HG03060 (cell line): ENCODE results near the gene PPM1H.
A peak's percentile ranks its signal among the peaks of the same experiment; 100 is the strongest.
"Not testable (repeated sequence)": the region's sequence is repeated elsewhere in the genome, so short reads cannot be mapped to it uniquely, and the experiment has no call there.

ENCODE experiments used
- ATAC-seq: cut with Tn5 transposase; IDR thresholded peaks from one replicate; pipeline ENCODE4 v1.9.1; 2021; ENCODE audit warnings: low read depth, moderate number of reproducible peaks; ENCODE audit not compliant: unreplicated experiment

Gene PPM1H

DNA sequence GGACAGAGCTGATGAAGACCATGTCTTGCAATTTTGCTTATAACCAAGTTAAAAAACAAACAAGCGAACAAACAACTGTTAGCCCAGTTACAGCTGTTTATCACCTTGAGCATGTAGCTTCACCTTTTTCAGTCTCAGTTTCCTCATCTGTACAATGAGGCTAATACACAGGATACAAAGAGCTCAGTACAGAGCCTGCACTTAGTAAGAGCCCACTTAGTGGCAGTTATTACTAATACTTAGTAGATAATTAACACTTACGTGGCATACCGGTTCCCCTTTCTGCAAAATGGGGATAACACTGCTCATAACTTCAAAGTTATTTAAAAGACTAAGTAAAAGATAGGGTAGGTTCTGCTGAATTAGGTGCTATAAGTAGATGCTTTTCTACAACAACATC lies 240.3 kb downstream of the PPM1H start:
- ATAC-seq, result peak; percentile 71

DNA sequence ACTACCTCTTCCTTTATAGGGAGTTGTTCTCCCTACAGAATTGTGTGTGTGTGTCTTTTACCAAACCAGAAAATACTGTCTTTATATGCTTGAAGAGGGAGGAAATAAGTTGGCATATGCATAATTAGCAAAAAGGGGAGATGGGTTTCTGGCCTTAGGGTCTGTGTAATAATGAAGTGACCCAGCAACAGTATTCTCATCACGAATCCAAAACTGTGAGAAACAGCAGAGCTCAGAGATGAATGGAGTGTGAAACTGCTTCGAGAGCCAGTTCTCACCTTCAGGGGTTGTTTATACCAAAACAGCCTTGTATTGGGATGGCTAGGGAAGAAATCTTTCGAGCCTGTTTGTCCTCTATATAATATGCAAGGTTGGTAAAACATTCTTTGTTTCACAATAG lies 240.8 kb downstream of the PPM1H start:
- ATAC-seq, result no peak

DNA sequence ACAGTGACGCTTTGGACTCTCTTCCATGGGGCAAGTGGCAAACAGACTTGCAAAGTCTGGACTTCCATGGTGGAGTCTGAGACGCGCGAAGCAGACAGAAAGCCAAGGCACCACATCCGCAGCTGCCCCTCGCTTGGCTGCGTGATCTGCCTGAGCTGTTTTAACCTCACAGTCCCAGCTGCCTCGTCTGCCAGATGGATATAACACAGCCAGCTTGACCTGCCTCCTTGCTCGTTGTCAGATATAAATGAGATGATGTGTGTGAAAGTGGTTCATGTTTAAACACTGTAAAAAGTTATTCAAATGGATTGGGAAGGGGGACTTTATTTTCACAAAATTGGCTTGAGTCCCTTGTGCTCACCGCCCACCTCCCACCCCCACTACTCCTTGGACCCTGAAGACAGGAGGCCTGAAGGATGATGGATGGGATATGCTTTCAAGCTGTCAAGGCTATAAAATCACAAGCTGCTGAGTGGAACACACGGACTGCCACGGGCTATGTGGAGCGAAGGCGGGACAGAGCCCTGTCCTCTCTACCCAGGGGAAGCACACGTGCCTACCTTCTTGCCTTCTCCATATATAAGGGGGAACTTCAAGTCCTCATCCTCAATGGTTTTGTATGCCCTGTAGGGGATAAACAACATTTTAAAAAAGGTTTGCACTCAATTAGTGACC lies 241.4 kb downstream of the PPM1H start:
- ATAC-seq, result no peak

DNA sequence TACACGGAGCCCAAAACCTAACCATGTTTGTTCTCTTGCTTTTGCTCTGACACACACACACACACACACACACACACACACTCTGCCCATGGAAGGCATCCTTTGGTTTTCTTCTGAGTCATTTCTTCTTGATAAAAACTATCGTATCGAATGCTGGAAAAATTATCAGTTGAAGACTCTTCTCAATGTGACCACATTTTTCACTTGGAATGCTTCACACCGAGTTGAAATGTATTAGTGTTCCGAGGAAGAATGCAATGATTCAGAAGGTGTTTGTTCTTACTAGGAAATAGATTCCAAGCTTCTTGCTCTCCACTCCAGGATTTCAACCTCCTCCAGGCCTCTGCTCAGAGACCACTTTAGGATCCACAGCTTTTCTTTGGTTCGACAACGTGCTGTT lies 242.1 kb downstream of the PPM1H start:
- no peak for ATAC-seq

DNA sequence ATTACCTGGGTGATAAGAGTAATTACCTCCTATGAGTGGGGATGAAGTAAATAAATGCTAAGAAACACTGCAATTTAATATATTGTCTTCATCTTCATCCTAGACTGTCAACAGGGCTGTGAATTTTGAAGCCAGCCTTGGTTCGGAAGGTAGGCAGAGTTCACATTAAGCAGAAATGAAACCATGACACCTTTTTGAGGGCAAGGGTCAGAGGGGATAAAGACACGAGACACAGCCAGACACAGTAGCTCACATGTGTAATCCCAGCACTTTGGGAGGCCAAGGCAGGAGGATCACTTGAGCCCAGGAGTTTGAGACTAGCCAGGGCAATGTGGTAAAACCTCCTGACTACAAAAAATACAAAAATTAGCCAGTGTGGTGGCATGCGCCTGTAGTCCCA lies 243.6 kb downstream of the PPM1H start:
- no peak for ATAC-seq

DNA sequence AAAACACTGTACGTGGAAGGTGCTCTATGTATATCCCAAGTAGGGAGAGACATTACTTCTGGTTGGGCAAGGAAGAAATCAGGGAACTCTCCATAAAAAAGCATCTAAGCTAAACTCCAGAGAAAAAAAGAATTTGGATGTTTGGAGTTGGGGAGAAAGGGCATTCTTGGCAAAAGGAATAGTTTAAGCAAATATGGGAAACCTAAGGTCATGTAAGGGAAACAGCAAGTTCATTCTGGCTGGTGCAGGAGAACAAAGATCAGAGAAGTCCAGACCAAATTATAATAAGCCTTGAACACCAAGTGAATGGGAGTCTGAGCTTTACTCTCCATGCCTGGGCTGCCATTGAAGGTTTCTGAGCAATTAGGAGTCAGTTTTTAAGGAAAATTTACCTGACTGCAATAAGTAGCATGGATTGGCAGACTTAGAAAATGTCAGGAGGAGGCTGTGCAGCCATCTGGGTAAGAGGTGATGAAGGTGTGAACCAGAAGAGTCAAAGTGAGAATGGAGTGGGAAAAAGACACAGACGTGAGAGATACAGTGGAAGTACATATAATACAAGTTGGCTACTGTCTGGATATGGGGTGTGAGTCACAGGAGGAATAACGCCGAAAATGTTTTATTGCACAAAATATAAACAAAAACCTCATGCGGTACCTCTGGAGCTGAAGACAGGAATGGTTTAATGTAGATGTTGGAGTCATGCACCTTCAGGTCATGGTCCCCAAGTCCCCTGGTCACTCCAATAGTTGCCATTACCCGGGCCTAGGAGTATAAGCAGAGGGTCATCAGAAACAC lies 245.7 kb downstream of the PPM1H start:
- ATAC-seq, result no peak

DNA sequence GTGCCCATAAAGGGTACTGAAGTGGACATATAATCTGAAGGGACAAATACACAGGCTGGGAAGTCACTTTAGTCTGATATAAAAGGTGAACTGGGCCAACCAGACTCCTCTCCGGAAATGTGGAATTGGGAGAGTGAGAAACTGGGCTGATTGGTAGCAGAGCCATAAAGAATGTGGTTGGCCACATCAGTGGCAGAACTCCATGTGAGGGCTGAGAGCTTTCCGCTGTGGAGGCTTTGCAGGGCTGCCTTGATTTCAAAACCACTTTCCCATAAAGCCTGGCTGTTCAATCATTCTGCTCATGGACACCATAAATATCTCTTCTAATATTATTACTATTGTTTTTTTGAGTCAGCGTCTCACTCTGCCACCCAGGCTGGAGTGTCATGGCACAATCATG lies 248.0 kb downstream of the PPM1H start:
- ATAC-seq, result no peak

DNA sequence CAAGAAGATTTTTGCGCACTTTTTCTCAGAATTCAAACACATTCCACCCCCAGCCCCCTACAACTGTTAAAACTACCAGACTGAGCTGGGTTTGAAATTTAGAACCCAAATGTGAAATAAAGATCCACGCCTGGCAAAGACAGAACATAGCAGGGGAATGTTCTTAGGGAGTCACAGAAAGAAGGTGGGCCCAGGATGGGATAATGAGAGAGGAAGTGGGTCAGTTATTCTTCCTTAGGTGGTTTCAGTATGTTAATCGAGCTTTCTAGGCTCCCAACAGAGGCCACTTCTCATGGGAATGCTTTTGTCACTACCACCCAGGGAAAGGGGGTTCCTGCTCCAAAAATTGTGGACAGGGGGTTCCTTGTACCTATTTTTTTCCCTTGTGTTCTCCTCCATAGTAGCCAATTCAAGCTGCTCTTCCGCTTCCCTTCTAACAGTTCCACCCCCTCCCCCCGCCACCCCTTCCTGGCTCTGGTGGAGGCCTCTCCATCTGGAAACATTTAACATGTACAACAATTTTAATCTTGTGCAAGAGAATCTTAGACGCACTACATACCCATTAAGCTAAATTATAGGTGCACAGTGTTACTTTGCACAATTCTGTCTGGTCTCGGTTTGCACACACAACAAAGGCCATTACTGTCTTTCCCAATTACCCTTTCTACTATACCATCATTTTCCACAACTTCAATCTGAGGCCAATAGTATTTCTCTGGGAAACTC lies 250.2 kb downstream of the PPM1H start:
- no peak for ATAC-seq

DNA sequence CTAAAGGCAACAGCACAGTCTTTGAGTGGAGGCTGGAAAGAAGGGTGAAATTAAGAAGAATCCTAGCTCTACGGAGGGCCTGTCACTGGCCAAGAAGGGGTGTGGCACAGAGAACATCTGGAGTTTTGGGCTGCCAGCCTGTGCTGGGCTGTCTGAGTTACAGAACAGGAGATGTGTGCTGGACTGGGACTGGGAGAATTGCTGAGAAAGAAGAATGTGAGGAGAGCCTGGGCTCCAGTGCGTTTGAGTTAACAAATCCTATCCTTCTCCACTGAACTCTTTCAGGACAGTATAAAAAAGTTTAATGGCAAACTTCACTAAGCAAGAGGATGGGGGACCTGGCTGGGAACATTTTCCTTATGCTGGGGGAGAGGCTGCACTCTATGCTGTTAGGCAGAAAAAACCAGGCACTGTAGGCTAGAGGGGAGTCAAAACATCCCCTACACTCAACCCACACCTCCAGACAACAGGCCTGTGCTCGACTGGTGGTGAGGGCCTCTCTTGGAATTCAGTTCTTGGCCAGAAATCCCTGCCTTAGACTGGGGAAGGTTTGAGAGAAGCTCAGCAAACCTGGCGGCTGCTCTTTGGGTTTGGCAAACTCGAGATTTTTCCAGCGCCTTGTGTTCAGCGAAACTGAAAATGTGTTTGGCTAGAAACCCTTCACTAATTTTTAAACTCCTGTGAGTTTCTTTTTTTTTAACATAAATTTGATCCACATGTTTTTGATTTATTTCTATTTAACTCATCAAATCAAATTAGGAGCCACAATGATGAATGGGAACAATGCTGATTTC lies 251.0 kb downstream of the PPM1H start:
- ATAC-seq, result no peak

DNA sequence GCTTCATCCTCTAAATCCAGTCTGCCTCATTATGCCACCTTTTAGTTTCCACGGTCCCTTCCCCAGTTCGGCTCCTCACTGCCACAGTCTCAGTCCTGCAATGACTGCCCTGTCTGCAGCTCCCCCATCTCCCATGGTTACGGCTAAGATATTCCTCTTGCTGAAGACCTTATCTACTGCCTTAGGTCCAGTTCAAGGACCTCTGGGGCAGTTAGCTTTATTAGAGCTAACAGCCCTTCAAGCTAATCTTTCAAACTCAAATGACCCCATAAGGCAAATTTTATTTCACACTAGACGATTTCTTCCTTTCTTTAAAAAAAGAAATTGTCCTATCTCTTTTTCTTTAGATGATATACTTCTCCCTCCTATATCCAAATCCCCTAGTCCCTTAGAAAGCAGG lies 253.6 kb downstream of the PPM1H start:
- ATAC-seq, result no peak

DNA sequence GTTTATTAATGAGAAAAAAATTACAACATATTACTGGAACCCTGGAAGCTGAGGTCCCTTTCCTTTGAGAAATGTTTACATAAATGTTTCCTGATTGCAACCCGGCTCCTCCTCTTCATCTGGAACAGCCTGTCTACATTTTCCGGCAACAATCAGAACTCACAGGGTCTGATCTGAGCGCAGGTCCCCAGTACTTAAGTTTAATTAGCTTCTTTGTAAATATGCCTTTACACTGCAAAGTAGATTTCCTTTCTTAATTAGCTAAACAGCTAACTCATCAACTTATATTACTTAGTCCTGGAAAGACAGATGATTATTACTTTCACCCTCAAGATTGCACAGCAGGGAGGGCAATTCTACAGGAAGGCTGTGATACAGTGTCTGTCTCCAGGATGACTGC lies 255.3 kb downstream of the PPM1H start:
- ATAC-seq, result no peak

DNA sequence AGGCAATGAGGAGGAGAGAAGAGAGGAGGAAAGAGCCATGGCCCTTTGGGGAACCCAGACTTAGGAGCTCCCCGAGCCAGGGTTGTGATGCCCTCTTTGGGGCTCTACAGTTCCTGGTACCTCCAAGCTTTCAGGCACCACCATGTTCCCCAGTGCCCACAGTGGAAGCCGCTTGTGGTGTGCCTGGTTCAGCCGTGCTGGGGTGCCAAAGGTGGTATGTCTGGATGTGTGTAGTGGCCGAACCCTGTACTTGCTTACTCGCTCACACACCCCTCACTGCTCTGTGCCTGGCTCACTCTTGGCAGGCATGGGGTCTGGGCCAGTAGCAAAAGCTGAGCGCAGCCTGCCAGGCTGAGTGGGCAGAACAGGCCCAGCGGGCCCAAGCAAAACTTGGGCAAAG lies 257.6 kb downstream of the PPM1H start:
- ATAC-seq, result no peak

DNA sequence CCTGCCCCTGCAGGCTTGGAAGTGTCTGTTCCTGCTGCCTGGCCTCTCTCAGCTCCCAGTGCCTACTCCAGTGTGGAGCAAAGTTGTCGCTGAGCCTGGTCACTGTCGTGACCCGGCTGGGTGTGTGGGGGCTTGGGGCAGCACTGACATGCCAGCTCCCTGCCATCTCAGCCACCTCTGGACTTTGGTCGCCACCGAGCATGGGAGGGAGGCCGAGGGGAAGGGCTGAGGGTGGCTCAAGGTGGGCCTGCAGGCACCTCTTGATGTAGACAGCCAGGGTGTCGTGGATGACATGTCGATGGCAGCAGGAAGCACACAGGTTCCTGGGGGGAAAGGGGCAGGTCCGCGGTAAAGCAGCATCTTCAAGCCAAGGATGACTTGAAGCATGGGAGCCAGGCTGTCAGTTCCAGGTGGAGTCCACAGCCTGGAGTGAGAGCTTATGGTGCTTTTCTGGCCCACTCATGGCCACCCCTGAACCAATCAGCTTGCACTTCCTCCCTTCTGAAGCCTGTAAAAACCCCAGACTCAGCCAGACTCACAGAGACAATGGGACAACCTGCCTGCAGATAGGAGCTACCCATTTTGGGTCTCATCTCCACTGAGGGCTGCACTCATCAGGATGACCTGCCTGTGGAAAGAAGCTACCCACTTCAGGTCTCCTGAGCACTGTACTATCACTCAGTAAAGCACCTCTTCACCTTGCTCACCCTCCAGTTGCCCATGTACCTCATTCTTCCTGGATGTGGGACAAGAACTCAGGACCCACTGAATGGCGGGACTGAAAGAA lies 258.2 kb downstream of the PPM1H start:
- ATAC-seq, result no peak

DNA sequence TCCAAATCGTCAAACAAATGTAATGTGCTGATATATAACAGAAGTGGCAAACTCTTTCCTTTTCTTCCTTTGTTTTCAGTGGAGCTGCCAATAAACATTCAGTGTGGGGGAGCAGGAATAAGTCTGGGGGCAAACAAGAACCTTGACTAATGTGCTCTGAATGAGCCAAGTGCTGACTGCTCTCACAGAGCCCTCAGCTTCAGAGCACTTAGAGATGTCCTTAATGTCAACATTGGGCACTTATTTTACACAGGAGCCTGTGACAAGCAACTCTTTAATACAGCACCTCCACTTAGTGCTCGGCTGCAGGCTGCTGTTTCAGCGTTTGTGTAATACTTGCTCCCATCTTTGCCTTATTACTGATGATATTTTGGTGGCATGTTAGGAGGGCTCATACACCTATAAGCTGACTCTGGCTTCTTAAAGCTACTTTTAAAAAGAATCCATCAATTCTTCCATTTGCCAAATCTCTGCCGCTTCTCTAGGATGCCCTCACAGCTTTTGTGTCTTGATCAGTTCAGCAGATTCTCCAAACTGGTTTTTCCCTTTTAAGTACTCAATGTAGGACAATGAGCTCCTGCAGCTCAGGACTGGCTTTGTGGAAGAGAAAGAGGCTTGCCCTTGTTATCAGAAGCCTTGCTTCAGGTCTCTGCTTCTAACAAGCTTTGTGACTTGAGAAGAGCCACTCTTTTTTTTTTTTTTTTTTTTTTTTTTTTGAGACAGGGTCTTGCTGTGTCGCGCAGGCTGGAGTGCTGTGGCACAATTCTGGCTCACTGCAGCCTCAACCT lies 261.7 kb downstream of the PPM1H start:
- no peak for ATAC-seq

DNA sequence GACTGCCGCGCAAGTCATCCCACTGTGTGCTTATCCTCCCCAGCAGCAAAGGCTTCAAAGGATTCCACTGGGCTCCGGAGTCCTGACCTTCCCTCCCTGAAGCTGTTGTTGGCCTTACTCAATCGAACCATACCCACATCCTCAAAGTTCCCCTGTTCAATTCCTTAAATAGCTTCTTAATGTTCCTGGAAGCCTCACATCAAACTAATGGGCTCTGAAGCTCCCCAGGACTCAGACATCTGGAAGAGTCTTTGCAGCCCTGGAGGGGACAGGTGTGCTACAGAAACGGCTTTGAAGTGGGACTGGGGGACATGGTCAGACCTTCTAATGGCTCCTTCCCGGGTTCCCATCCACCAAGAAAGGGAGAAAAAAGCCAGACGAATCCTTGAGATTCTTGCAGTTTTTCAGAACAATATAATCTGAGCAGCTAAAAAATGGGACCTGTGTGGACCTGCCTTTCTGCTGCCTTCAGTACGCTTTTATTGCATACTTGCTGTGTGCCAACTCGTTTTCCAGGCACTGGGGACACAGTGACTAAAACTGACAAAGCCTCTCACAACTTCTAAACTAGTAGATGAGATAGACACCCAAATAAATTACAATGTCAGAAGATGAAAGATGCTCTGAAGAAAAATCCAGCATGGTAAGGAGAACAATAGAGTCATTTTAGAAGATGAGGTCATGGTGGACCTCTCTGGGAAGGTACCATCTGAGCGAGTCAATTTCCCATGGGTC lies 263.8 kb downstream of the PPM1H start:
- ATAC-seq, result no peak

DNA sequence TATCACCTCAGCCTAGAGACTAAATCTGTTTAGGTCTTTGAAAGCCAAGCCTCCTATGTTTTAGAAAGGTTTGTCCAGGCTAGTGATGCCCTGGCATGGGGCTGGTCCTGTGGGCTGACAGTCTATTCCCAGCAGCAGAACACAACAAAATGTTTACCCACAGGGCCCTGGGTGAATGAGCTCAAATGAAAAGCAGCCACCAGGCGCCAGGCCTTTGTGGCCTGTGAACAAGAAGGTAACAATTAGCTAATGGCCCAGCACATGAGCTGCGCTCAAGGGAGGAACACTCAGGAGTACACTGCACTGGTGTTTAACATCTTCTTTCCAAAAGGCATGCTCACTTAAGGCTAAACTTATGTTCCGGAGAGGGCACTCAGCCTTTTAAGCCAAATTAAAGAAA lies 266.2 kb downstream of the PPM1H start:
- ATAC-seq, result no peak

DNA sequence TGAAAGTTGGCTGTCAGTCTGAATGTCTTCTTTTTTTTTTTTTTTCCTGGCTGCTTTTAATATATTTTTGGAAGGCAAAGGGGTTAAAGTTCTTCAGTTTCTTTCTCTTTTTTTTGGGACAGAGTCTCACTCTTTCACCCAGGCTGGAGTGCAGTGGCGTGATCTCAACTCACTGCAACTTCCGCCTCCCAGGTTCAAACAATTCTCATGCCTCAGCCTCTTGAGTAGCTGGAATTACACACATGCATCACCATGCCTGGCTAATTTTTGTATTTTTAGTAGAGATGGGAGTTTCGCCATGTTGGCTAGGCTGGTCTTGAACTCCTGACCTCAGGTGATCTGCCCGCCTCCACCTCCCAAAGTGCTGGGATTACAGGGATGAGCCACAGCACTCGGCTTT lies 270.0 kb downstream of the PPM1H start:
- ATAC-seq, result not testable (repeated sequence)

DNA sequence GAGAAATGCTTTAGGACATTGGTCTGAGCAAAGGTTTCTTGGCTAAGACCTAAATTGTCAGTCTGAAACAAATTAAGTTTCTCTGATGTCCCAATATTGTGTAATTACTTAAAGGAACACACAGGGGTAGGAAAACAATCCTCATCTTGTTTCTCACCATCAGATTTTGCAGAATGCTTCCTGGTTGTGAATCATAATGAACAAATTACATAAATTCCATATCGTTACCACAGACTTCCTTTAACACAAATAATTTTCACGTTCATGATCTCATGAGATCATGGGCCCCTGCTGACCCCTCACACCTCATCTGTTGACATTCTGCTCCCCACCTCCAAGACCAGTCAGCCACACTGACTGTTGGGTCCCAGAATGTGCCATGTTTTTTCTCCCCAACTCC lies 274.2 kb downstream of the PPM1H start:
- ATAC-seq, result no peak
